Fibroblast of the conjunctiva (primary cell): ENCODE measurements around the gene ADD2.

Source experiments
- DNase-seq: peaks from one replicate; pipeline ENCODE4 v3.0.0-alpha.2; 2010; ENCODE audit warnings: low read depth

The ADD2 gene

GRCh38 chr2:70720124-70720523, 47.9 kb downstream of the ADD2 start:
- no peak for DNase-seq

DNA sequence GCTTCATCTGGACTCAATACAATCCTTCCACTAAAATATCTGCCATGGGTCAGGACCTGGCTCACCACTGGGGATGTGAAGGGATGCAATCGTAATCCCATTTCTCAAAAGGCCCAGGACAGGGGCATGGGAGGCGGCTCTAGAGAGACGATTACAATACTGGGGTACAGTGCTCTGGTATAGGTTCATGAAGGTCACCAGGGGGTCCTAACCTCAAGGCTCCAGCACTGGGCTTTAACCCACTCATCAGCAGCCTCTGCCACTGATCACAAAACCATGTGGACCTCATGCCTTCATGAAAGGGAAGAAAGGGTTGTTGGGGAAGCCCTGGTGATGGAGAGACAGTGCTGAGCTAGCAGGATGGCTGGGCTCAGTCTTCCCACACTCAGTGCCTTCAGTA, 48.8 kb downstream of the ADD2 start:
- DNase-seq = no peak

DNA sequence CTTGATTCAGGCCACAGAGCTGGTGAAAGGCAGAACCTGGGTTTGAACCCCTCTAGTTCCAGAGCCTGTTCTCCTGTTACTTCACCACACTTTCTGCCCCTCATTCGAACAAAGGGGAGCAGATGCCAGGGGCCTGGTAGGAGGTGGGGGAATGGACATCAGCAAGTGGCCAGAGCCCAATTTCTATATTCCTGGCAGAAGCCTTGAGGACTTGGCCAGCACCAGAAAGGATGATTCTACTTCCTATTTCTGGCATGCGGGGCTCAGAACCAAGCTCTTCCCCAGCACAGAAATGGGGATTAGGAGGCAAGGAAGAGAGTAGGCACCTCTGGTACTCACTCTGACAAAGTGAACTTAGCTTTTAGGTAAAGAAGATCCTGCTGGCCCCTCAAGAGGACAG, 49.3 kb downstream of the ADD2 start:
- no peak for DNase-seq

GRCh38 chr2:70718241-70718640, 49.8 kb downstream of the ADD2 start:
- DNase-seq = no peak

- no peak for DNase-seq
Measured at GRCh38 chr2:70717431-70718038, 50.5 kb downstream of the ADD2 start.

DNA sequence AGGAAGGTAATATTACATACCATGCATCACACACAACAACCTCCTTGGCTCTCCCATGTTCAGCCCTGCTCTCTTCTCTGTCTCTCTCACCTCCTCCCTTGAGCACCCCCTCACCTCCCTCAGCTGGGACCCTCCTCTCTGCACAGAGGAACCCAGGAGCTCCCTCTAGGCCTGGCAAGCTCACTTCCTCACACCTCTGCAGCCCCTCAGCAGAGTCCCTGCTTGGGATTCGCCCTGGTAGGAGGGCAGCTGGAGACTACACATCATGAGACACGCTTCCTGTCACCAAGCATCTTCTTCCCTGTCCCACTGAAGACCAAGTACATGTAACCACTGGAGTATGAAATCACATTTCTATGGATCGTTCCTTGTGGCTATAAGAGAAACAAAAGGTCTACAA, 51.0 kb downstream of the ADD2 start:
- DNase-seq = no peak

DNA sequence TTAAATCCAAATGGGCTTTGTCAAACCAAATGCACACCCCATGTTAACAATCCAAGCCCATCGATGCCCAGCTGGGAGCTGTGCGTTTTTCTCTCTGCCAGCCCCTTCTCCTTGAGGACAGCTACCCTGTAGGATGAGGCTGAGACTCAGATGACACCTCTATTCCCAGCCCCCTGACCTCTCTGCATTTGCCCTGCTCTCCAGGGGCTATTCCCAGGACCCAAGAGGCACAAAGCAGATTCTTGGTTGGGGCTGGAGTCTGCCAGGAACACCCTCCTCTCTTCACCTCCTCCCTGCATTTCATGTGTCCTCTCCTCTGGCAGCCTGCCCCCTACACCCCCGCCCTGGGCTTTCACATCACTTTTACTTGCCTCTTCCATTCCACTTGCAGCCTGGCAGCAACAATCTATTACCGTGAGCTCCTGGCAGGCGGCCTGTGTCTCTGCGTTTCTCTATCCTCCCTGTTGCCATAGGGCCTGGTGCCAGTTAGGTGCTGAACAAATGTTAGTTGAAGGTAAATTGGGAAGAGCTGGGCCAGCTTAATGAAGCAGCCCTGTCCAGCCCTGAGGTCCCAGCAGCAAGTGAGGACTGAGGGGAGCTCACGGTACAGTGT, 51.8 kb downstream of the ADD2 start:
- DNase-seq = no peak

GRCh38 chr2:70715071-70715985, 52.7 kb downstream of the ADD2 start:
- DNase-seq = no peak

DNA sequence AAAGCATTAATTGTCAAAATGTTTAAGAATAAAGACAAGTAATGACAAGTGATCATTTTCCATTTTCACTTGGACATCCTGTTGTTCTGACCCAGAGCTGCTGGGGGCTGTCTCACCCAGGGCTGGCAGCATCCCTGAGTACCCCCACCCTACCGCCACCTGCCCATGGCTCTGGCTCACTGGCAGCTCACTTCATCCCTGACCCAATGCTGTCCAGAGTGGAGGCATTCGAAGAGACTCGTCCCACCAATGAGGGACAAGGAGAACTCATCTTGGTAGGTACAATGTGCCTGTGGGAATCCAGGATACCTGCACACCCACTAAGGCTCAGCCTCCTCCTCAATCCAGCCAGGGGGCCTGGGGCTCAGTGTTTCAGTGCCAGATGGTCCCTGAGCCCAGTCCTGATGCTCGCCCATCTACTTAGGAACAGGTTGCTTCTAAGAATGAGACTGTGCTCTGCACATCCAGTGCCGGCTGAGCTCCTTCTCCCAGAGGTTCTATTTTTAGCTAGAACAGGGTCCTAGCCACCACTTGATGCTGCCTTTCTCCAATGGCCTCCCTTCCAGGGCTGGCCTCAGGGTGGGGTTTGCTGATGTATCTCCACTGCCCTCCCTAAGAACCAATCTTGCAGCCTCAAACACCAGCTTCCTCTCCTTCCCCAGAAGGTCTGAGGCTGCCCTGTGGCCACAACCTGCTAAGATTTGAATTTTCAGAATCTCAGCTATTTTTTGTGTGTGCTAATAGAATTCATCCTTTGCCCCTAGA, 53.7 kb downstream of the ADD2 start:
- DNase-seq = no peak

GRCh38 chr2:70712916-70713315, 55.1 kb downstream of the ADD2 start:
- no peak for DNase-seq

DNA sequence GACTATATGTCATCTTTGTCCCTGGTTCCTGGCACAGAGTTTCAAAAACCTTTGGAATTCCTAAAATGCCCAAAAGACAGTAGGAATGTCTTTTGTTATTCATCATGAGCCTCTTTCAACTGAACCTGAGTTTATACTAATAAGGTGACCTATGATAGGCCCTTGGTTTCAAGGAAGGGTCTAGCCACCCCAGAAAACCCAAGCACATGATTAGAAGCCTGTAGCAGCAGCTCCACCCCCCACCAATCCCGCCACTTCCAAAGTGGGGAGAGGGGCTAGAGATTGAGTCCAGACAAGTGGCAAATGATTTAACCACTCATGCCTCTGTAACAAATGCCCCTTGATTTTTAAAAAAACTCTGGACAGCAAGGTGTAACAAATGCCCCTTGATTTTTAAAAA, 56.8 kb downstream of the ADD2 start:
- no peak for DNase-seq

DNA sequence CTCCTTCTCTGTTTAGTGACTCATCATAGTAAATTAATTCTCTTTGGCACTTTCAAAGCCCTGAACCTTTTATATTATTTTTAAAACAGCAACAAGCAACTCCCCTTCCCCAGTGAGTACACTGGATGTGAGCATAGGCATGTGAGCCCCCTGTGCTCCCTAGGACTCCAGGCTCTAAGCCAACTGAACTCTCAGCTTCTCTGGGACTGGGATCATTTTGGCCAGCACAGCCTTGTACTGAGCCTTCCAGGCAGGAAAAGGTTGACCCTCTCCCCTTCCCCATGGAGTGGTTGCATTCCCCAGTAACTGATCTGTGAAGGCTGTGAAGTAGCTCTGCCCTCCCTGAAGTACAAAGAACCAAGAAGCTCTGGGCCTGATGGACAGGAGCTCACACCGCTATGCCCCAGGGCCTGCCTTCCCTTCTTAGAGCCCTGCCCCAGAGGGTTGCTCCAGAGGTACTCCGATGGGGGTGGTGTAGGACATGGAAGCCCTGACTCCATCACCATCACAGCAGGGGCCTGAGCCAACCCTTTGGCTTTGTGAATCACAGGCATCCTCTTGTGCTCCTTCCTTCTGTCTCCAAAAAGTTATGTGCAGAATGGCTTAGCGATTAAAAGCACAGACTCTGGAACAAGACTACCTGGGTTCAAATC, 57.8 kb downstream of the ADD2 start:
- no peak for DNase-seq

DNA sequence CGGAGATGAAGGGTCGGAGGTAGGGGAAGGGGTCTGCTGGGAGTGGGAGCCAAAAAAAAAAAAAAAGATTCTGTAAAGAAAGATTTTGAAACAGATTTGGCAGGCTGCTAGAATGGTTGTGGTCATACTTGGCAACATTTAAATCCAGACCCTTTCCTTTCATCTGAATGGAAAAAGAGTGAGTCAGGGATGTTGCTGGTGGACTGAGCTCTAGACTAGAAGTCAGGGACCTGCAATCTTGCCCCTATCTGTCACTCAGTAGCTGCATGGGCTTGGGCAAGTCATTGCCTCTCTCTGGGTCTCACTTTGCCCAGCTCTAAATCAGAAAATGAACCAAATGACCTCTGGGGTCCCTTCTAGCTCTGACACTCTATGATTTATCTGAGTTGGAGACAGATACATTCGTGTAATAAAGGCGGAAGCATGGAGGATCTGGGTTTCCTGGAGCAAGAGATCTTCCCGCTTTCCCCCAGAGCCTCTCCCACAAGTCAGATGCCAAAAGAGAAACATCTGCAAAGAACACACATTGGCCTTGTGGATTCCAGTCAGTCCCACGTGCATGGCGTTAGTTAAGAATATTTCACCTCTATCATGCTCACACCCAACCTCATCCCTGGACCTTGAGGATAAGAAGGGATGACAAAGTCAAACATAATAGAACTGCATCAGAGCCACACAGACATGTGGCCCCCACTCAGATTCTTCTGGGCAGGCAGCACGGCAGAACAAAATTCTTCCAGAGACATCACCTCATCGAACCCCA, 58.5 kb downstream of the ADD2 start:
- DNase-seq = no peak

- no peak for DNase-seq
Measured at GRCh38 chr2:70708376-70709199, 59.4 kb downstream of the ADD2 start.

GRCh38 chr2:70707706-70708105, 60.3 kb downstream of the ADD2 start:
- DNase-seq = no peak

- DNase-seq = no peak
Measured at GRCh38 chr2:70706026-70706795, 61.8 kb downstream of the ADD2 start.

- DNase-seq = no peak
Measured at GRCh38 chr2:70705160-70705850, 62.7 kb downstream of the ADD2 start.

- no peak for DNase-seq
Measured at GRCh38 chr2:70703900-70704549, 64.0 kb downstream of the ADD2 start.
